Fibroblast of lung (primary cell): ENCODE results near the gene WWP2.

Experiments used
- CTCF ChIP-seq, 2 donors: IDR thresholded peaks in 1 of 2; conservative IDR thresholded peaks in 1 of 2; 1 replicate in 1 of 2; 2 replicates in 1 of 2; pipeline ENCODE4 v1.5.1; 2011 to 2012; ENCODE audit warnings: low read length in 2 of 2, control low read depth in 1 of 2, inconsistent platforms in 1 of 2, low read depth in 1 of 2, mild to moderate bottlenecking in 1 of 2
- EZH2 ChIP-seq: IDR thresholded peaks from 2 replicates; pipeline ENCODE4 v1.5.1; 2012; ENCODE audit warnings: low read length, control low read depth, mild to moderate bottlenecking; ENCODE audit errors: missing control alignments

GRCh38 chr16:69932691-69933392, 170.7 kb downstream of the WWP2 start:
- TF ChIP-seq CTCF (conservative IDR thresholded peaks at IDR 0.05 in 1 of 2, IDR thresholded peaks at IDR 0.05 in 1 of 2; ENCODE audit: low read depth in 1 of 2, low read length in 2 of 2) (no peak), EZH2 (no peak)
